ENCODE measurements around the gene SCEL.

The SCEL gene

GRCh38 chr13:77511552-77511951 lies 24.0 kb upstream of the SCEL start:
- TF ChIP-seq, protein P1, sequence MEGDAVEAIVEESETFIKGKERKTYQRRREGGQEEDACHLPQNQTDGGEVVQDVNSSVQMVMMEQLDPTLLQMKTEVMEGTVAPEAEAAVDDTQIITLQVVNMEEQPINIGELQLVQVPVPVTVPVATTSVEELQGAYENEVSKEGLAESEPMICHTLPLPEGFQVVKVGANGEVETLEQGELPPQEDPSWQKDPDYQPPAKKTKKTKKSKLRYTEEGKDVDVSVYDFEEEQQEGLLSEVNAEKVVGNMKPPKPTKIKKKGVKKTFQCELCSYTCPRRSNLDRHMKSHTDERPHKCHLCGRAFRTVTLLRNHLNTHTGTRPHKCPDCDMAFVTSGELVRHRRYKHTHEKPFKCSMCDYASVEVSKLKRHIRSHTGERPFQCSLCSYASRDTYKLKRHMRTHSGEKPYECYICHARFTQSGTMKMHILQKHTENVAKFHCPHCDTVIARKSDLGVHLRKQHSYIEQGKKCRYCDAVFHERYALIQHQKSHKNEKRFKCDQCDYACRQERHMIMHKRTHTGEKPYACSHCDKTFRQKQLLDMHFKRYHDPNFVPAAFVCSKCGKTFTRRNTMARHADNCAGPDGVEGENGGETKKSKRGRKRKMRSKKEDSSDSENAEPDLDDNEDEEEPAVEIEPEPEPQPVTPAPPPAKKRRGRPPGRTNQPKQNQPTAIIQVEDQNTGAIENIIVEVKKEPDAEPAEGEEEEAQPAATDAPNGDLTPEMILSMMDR (IDR thresholded peaks at IDR 0.05; ENCODE audit: low read depth, low read length, poor library complexity, severe bottlenecking): no peak
- no peak for TF ChIP-seq EZH2phosphoT487 (IDR thresholded peaks at IDR 0.05; ENCODE audit: borderline replicate concordance, low read length)
- H4K20me1 ChIP-seq (ENCODE audit: control insufficient read depth, insufficient read depth, low read depth, low read length): no peaks in the 10 kb centered on the region
- no peaks in the 10 kb centered on the region for H3K27me3 ChIP-seq (ENCODE audit: control insufficient read depth, low read length)
- H3K4me2 ChIP-seq (ENCODE audit: low read length): no peak overlapping the region
- H3F3A ChIP-seq (ENCODE audit: control insufficient read depth, insufficient read depth): no peaks in the 10 kb centered on the region
- no peaks in the 10 kb centered on the region for H3K36me3 ChIP-seq (ENCODE audit: control insufficient read depth, low read length)
- no peaks in the 10 kb centered on the region for H3K9me3 ChIP-seq (ENCODE audit: control insufficient read depth, insufficient read depth, low read length)
- no peak overlapping the region for H3K27ac ChIP-seq (ENCODE audit: low read depth, low read length)
- H3K9me2 ChIP-seq (replicated peaks; ENCODE audit: control insufficient read depth, low read length): no peaks in the 10 kb centered on the region
- H3K4me3 ChIP-seq (ENCODE audit: low read length): no peak overlapping the region
- 0 out of 2 replicates have a peak, but pooled peaks cover 2% of the 10 kb centered on the region for H3K4me1 ChIP-seq (ENCODE audit: control insufficient read depth, low read length)
- no peaks in the 10 kb centered on the region for H3K79me2 ChIP-seq (ENCODE audit: control insufficient read depth, low read length)

GRCh38 chr13:77513719-77514335 lies 21.7 kb upstream of the SCEL start:
- Histone ChIP-seq H3K79me2 (ENCODE audit: control insufficient read depth, low read length) (no peaks in the 10 kb centered on the region), H3K36me3 (ENCODE audit: control insufficient read depth, low read length) (no peaks in the 10 kb centered on the region), H4K20me1 (ENCODE audit: control insufficient read depth, insufficient read depth, low read depth, low read length) (no peaks in the 10 kb centered on the region), H3K27me3 (ENCODE audit: control insufficient read depth, low read length) (no peaks in the 10 kb centered on the region), H3K27ac (ENCODE audit: low read depth, low read length) (no peak overlapping the region), H3F3A (ENCODE audit: control insufficient read depth, insufficient read depth) (no peaks in the 10 kb centered on the region), H3K4me1 (ENCODE audit: control insufficient read depth, low read length) (no peaks in the 10 kb centered on the region), H3K9me2 (replicated peaks; ENCODE audit: control insufficient read depth, low read length) (no peaks in the 10 kb centered on the region), H3K4me2 (ENCODE audit: low read length) (no peak overlapping the region), H3K9me3 (ENCODE audit: control insufficient read depth, insufficient read depth, low read length) (no peaks in the 10 kb centered on the region), H3K4me3 (ENCODE audit: low read length) (no peak overlapping the region)
- TF ChIP-seq EZH2phosphoT487 (IDR thresholded peaks at IDR 0.05; ENCODE audit: borderline replicate concordance, low read length): no peak
- TF ChIP-seq, protein P1 (IDR thresholded peaks at IDR 0.05; ENCODE audit: low read depth, low read length, poor library complexity, severe bottlenecking): no peak

- no peaks in the 10 kb centered on the region for H3K27me3 ChIP-seq (ENCODE audit: control insufficient read depth, low read length)
- no peak overlapping the region for H3K4me3 ChIP-seq (ENCODE audit: low read length)
- TF ChIP-seq, protein P1 (IDR thresholded peaks at IDR 0.05; ENCODE audit: low read depth, low read length, poor library complexity, severe bottlenecking): no peak
- no peak for TF ChIP-seq EZH2phosphoT487 (IDR thresholded peaks at IDR 0.05; ENCODE audit: borderline replicate concordance, low read length)
- no peaks in the 10 kb centered on the region for H4K20me1 ChIP-seq (ENCODE audit: control insufficient read depth, insufficient read depth, low read depth, low read length)
- no peaks in the 10 kb centered on the region for H3K9me2 ChIP-seq (replicated peaks; ENCODE audit: control insufficient read depth, low read length)
- no peak overlapping the region for H3K4me2 ChIP-seq (ENCODE audit: low read length)
- H3K9me3 ChIP-seq (ENCODE audit: control insufficient read depth, insufficient read depth, low read length): no peaks in the 10 kb centered on the region
- no peaks in the 10 kb centered on the region for H3K4me1 ChIP-seq (ENCODE audit: control insufficient read depth, low read length)
- no peak overlapping the region for H3K27ac ChIP-seq (ENCODE audit: low read depth, low read length)
- H3K79me2 ChIP-seq (ENCODE audit: control insufficient read depth, low read length): no peaks in the 10 kb centered on the region
- no peaks in the 10 kb centered on the region for H3K36me3 ChIP-seq (ENCODE audit: control insufficient read depth, low read length)
- no peaks in the 10 kb centered on the region for H3F3A ChIP-seq (ENCODE audit: control insufficient read depth, insufficient read depth)
Measured at GRCh38 chr13:77514336-77514726, 21.2 kb upstream of the SCEL start.

All from DOHH2 (cell line).